ENCODE data around the gene GNAQ. TPM values are rescaled to one million over a fixed set of nuclear protein-coding genes. Genes with fewer than 3 reads are reported as not detected.

The GNAQ gene
- total and polyA plus RNA-seq, 2 experiments from 2014 or later, result 21.1 to 43.1 TPM

DNA sequence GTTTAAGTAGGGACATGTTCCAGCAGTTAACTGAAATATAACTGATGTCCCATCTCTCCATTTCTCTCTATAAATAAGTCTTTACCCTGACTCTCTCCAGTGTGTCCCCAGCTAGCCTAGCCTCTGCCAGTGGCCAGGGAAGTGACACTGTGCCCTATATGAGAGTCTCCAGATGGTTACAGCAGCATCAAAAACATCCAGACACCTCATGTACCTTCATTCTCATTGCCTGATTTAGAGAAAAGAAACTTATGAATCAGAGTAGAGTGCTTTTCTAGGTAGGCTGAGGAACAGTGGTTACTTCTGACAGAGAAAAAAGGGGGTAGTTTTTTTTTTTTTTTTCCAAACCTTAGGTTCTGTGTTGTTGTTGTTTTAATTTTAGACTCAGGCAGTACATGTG is 148.5 kb downstream of the GNAQ start:
- Histone ChIP-seq H3F3A (replicated peaks; ENCODE audit: low read depth) (no peaks in the 10 kb centered on the region), H3K4me3 (no peak overlapping the region), H2AFZ (no peak overlapping the region), H3K27ac (ENCODE audit: low read depth) (no peak overlapping the region), H3K36me3 (ENCODE audit: insufficient read depth) (no peaks in the 10 kb centered on the region), H3K4me1 (ENCODE audit: insufficient read depth) (peaks cover 25% of the 10 kb centered on the region), H3K9me2 (ENCODE audit: insufficient read depth) (no peaks in the 10 kb centered on the region), H3K4me2 (no peak overlapping the region), H3K27me3 (ENCODE audit: insufficient read depth) (no peaks in the 10 kb centered on the region), H4K20me1 (replicated peaks; ENCODE audit: insufficient read depth) (no peaks in the 10 kb centered on the region), H3K79me2 (replicated peaks; ENCODE audit: insufficient read depth) (peaks cover 13% of the 10 kb centered on the region)
- no peak overlapping the region for H3K27ac Mint-ChIP-seq
- no peak for TF ChIP-seq EZH2 (IDR thresholded peaks at IDR 0.05; ENCODE audit: low read depth, unreplicated experiment)
- no peak for TF ChIP-seq NANOG (IDR thresholded peaks at IDR 0.05; ENCODE audit: borderline replicate concordance)
- TF ChIP-seq JUNB (IDR thresholded peaks at IDR 0.05; ENCODE audit: unreplicated experiment), result no peak
- no peak for TF ChIP-seq ZNF331 (CRISPR knock-in tag; IDR thresholded peaks at IDR 0.05; ENCODE audit: low read depth)
- TF ChIP-seq ETS1 (IDR thresholded peaks at IDR 0.05), result no peak
- TF ChIP-seq, protein P1, sequence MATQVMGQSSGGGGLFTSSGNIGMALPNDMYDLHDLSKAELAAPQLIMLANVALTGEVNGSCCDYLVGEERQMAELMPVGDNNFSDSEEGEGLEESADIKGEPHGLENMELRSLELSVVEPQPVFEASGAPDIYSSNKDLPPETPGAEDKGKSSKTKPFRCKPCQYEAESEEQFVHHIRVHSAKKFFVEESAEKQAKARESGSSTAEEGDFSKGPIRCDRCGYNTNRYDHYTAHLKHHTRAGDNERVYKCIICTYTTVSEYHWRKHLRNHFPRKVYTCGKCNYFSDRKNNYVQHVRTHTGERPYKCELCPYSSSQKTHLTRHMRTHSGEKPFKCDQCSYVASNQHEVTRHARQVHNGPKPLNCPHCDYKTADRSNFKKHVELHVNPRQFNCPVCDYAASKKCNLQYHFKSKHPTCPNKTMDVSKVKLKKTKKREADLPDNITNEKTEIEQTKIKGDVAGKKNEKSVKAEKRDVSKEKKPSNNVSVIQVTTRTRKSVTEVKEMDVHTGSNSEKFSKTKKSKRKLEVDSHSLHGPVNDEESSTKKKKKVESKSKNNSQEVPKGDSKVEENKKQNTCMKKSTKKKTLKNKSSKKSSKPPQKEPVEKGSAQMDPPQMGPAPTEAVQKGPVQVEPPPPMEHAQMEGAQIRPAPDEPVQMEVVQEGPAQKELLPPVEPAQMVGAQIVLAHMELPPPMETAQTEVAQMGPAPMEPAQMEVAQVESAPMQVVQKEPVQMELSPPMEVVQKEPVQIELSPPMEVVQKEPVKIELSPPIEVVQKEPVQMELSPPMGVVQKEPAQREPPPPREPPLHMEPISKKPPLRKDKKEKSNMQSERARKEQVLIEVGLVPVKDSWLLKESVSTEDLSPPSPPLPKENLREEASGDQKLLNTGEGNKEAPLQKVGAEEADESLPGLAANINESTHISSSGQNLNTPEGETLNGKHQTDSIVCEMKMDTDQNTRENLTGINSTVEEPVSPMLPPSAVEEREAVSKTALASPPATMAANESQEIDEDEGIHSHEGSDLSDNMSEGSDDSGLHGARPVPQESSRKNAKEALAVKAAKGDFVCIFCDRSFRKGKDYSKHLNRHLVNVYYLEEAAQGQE (IDR thresholded peaks at IDR 0.05; ENCODE audit: unreplicated experiment), result no peak
- TF ChIP-seq STAT1 (IDR thresholded peaks at IDR 0.05; ENCODE audit: unreplicated experiment), result no peak
- TF ChIP-seq ZNF462 (CRISPR knock-in tag; IDR thresholded peaks at IDR 0.05), result no peak
- TF ChIP-seq ZNF114 (CRISPR knock-in tag; IDR thresholded peaks at IDR 0.05), result no peak
- TF ChIP-seq, protein P2, sequence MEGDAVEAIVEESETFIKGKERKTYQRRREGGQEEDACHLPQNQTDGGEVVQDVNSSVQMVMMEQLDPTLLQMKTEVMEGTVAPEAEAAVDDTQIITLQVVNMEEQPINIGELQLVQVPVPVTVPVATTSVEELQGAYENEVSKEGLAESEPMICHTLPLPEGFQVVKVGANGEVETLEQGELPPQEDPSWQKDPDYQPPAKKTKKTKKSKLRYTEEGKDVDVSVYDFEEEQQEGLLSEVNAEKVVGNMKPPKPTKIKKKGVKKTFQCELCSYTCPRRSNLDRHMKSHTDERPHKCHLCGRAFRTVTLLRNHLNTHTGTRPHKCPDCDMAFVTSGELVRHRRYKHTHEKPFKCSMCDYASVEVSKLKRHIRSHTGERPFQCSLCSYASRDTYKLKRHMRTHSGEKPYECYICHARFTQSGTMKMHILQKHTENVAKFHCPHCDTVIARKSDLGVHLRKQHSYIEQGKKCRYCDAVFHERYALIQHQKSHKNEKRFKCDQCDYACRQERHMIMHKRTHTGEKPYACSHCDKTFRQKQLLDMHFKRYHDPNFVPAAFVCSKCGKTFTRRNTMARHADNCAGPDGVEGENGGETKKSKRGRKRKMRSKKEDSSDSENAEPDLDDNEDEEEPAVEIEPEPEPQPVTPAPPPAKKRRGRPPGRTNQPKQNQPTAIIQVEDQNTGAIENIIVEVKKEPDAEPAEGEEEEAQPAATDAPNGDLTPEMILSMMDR (conservative IDR thresholded peaks at IDR 0.05; ENCODE audit: low read depth in 2 of 2), result no peak
- TF ChIP-seq EZH2phosphoT487 (IDR thresholded peaks at IDR 0.05; ENCODE audit: unreplicated experiment), result no peak
- TF ChIP-seq POLR2AphosphoS5 (IDR thresholded peaks at IDR 0.05; ENCODE audit: low read depth), result no peak
- H3K4me3 Mint-ChIP-seq, result no peak overlapping the region
- DNase-seq (ENCODE audit: low spot score) (no peak), ATAC-seq (no peak)
- no peaks in the 10 kb centered on the region for H3K9me3 Mint-ChIP-seq
- no peaks in the 10 kb centered on the region for H3K27me3 Mint-ChIP-seq (ENCODE audit: insufficient read depth, low read depth, poor library complexity)
- no peaks in the 10 kb centered on the region for H3K36me3 Mint-ChIP-seq (ENCODE audit: low read depth)
- H3K4me1 Mint-ChIP-seq, result peaks cover 33% of the 10 kb centered on the region
